ENCODE results near the gene RPS6KA2.

DNA sequence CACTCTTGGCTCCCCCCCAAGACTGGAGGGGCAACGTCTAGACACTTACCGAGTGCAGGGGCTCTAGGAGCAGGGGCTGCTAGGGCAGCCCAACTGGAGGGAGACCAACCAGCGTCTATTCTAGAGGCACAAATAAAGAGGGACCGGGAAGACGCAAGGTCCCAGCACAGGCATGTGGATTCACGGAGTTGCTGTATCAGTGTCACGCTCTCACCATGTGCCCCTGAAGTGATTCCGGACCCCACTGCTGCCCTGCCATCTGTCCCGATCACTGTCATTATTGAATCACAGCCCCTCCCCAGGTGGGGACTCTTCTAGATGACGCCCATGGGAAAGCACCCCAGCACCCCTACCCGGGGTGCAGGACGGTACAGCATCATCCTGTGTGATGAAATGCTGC is 94.7 kb downstream of the RPS6KA2 start:
- TF ChIP-seq, protein P1, sequence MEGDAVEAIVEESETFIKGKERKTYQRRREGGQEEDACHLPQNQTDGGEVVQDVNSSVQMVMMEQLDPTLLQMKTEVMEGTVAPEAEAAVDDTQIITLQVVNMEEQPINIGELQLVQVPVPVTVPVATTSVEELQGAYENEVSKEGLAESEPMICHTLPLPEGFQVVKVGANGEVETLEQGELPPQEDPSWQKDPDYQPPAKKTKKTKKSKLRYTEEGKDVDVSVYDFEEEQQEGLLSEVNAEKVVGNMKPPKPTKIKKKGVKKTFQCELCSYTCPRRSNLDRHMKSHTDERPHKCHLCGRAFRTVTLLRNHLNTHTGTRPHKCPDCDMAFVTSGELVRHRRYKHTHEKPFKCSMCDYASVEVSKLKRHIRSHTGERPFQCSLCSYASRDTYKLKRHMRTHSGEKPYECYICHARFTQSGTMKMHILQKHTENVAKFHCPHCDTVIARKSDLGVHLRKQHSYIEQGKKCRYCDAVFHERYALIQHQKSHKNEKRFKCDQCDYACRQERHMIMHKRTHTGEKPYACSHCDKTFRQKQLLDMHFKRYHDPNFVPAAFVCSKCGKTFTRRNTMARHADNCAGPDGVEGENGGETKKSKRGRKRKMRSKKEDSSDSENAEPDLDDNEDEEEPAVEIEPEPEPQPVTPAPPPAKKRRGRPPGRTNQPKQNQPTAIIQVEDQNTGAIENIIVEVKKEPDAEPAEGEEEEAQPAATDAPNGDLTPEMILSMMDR (IDR thresholded peaks at IDR 0.05): no peak
- no peak for TF ChIP-seq POLR2A (IDR thresholded peaks at IDR 0.05)

Measured in testis (tissue), 2 donors.